Tibial artery (tissue), 4 donors: ENCODE data around the gene TMED6.

Source experiments
- DNase-seq, 2 donors: peaks; one replicate each; pipeline ENCODE4 v3.0.0-alpha.2; 2019
- H3K27ac ChIP-seq, 2 donors: fragments of 200-600 bp; sonication (generic) in 1 of 2; 1 replicate in 1 of 2; 2 replicates in 1 of 2; pipeline ENCODE4 v1.5.1; 2018 to 2019; ENCODE audit warnings: mild to moderate bottlenecking in 1 of 2
- H3K27me3 ChIP-seq, 2 donors: fragments of 200-600 bp; sonication (generic) in 1 of 2; one replicate each; pipeline versions ENCODE4 v1.5.1 to v1.6.0; 2016 to 2019
- H3K36me3 ChIP-seq, 3 donors: fragments of 200-600 bp; sonication (generic) in 2 of 3; one replicate each; pipeline ENCODE4 v1.5.1; 2016 to 2019; ENCODE audit warnings: mild to moderate bottlenecking in 2 of 3
- H3K4me1 ChIP-seq, 4 donors: fragments of 200-600 bp; sonication (generic) in 2 of 4; 1 replicate in 3 of 4; 2 replicates in 1 of 4; pipeline ENCODE4 v1.5.1; 2016 to 2019
- H3K4me3 ChIP-seq, 2 donors: fragments of 200-600 bp; sonication (generic) in 1 of 2; 1 replicate in 1 of 2; 2 replicates in 1 of 2; pipeline ENCODE4 v1.5.1; 2018 to 2019; ENCODE audit warnings: mild to moderate bottlenecking in 2 of 2
- H3K9me3 ChIP-seq, 3 donors: fragments of 200-600 bp; sonication (generic) in 1 of 3; one replicate each; pipeline ENCODE4 v1.5.1; 2016 to 2019
- CTCF ChIP-seq, 2 experiments: fragments of 200-600 bp in 1 of 2; fragments of 450-650 bp in 1 of 2; IDR thresholded peaks; one replicate each; pipeline ENCODE4 v1.5.1; 2017 to 2019; ENCODE audit warnings: antibody characterized with exemption in 2 of 2, mild to moderate bottlenecking in 1 of 2, moderate library complexity in 1 of 2
- intact Hi-C: fragments of 100-400 bp; cut with DNase I; formaldehyde crosslinking; loops from one replicate; pipeline ENCODE4 v1.15.0; 2023; ENCODE audit warnings: low total_unique reads

The TMED6 gene

DNA sequence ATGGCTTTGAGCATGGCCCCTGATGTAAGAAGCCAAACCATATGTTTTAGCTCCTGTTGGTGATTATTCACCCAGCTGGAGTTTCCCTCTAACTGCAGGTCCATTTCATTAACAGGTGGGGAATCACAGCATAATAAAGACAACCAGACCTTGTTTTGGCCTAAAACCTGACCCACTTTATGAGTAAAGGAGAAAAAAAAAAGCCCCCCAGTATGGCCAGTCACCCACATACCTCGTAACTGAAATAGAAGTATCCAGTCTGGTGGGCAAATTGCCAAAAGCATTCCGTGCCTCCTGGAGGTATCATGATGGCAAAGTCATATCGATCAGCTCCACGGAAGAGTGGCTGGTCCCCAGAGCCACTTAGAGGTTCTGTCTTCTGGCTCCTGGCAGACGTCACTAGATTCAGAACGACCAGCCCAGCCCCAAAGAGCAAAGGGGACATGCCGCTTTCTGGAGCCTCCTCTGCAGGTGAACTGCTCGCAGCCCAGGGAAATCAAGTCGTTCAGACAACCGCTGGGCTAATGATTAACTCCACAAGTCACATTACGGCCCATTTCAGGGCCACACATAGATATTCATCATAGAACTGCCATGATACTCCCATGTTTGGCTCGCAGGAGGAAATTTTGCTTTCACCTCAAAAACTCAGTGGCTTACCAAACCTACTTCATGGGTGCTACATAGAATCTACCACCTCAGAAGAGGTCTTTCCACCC, at the start of gene TMED6:
TSS of gene TMED6 (minus strand) at position 478 of the 719 bp plus-strand sequence. CDS start at position 445, 33 bp downstream.
- no peak for TF ChIP-seq CTCF (IDR thresholded peaks at IDR 0.05)
- H3K4me1 ChIP-seq = no peaks in the 10 kb centered on the region
- no peaks in the 10 kb centered on the region for H3K27me3 ChIP-seq
- no peak for DNase-seq
- no peak within 1 kb of the TSS for H3K4me3 ChIP-seq
- H3K36me3 ChIP-seq = peaks cover 30 to 73% (median 37%) of the 10 kb centered on the region in 3 donors
- H3K27ac ChIP-seq = no peak within 1 kb of the TSS
- intact Hi-C loops = no loop called here
- no peaks in the 10 kb centered on the region for H3K9me3 ChIP-seq

DNA sequence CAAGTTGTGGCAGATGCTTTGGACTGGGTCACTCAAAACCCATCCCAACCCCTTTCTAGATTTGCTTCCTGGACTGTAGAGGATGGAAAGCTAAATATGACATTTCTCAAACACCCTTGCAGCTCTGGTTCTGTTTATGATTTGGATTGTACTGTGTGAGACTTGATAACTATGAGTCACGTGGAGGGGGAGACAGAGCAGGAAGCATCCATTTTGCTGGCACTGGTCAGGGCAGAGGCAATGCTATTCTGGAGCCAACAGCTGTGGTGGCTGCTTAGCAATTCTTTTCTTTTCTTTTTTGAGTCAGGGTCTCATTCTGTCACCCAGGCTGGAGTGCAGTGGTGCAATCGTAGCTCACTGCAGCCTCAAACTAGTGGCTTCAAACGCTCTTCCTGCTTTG, 47.8 kb upstream of the TMED6 start:
- TF ChIP-seq CTCF (IDR thresholded peaks at IDR 0.05) = no peak
- Histone ChIP-seq H3K4me1 (peaks cover 0 to 30% (median 16%) of the 10 kb centered on the region in 4 donors), H3K36me3 (no peaks in the 10 kb centered on the region), H3K27me3 (no peaks in the 10 kb centered on the region), H3K9me3 (no peaks in the 10 kb centered on the region), H3K27ac (no peak overlapping the region), H3K4me3 (no peak overlapping the region)
- intact Hi-C loops = loop anchor here (5.0 to 10.0 kb wide), 2 partner anchors 165 to 353 kb away; partner anchors contain the start of genes NFAT5 and NOB1
- no peak for DNase-seq

DNA sequence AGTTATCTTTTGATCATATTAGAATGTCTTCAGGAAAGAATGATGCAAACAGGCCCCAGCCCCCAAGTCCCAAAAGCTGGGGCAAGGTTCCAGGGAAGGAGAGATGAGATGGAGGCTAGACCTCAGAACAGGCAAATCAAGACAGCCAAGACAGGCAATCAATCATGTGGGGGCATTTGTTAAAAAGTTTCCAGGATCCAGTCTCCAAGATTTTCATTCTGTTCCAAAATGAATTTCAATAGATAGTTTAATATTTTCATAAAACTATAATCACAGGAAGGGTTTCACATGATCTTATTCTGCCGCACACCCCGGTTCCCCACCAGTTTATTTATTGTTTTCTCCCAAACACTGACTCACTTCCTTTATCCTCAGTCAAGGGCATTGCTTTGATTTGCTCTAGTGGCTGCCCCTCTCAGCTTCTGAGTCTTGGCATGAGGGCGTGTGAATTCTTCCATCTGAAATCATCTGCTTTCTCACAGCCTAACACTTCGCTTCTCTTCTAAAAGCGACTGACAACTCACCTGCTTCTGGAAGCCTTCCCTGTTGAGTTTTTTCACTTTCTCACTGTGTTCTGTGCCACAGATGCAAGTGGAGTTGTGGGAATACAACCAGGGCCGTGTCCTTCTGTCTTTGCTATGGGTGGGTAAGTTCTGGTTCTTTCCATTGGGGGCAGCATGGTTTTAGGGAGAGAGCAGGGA, 46.4 kb upstream of the TMED6 start:
- peak; percentile 61 to 64 for TF ChIP-seq CTCF (IDR thresholded peaks at IDR 0.05)
- Histone ChIP-seq H3K4me1 (peaks cover 0 to 23% (median 11%) of the 10 kb centered on the region in 4 donors), H3K9me3 (no peaks in the 10 kb centered on the region), H3K27me3 (no peaks in the 10 kb centered on the region), H3K4me3 (no peak overlapping the region), H3K27ac (peak overlapping the region; percentile 34 to 49), H3K36me3 (no peaks in the 10 kb centered on the region)
- intact Hi-C loops = loop anchor here (5.0 to 10.0 kb wide), 2 partner anchors 167 to 354 kb away; partner anchors contain the start of genes NFAT5 and NOB1
- DNase-seq = peak in 1 of 2 donors; percentile 41

DNA sequence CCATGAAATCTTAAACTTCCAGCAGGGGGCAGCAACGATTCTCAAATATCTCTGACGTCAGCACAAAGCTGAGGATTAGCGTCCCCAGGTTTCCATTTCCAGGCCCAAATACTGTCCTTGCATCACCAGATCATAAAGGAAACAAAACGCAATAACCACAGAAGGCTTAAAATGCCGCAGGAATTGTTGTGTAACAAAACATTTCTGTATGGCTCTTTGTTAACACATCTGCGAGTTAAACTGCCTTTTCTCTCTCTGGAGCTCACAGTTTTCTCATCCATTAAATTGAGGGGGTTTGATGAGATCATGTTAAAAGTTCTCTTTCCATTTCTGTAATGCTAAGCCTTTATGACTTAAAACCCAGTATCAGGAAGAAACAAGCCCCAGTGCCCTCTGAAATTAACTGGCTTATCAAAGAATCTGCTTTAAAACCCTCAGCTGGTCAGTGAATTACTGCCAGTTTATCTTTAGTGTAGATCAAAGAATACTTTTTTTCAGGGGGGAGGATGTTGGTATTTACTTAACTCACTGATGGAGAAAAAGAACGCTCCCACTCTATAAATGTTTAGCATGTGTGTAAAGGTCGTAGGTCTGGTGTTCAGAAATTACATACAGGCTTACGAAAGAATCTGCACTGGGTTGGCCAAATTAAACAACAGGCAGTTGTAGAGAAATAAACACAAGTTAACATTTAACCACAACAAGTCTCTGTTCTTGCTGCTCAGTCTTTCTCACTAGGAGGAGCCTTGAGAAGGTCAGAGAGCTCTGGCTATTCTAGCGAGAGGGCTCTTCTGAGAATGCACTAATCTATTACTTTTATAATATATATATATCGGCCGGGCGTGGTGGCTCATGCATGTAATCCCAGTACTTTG, 44.8 kb upstream of the TMED6 start:
- H3K4me1 ChIP-seq = peaks cover 0 to 23% (median 11%) of the 10 kb centered on the region in 4 donors

More for the DNA sequence above, 44.8 kb upstream of the TMED6 start:
- H3K36me3 ChIP-seq = no peaks in the 10 kb centered on the region
- peak; percentile 75 to 80 for DNase-seq
- H3K9me3 ChIP-seq = no peaks in the 10 kb centered on the region
- peak; percentile 72 to 79 for TF ChIP-seq CTCF (IDR thresholded peaks at IDR 0.05)
- intact Hi-C loops = loop anchor here (5.0 to 10.0 kb wide), 2 partner anchors 168 to 356 kb away; partner anchors contain the start of genes NFAT5 and NOB1
- H3K27me3 ChIP-seq = no peaks in the 10 kb centered on the region
- peak overlapping the region; percentile 73 to 80 for H3K27ac ChIP-seq
- no peak overlapping the region for H3K4me3 ChIP-seq
